SK-N-SH treated with all-trans-retinoic acid at 6 μM for 48 hours (cell line): ENCODE data around the gene FMO5.
"Not testable (repeated sequence)": the region's sequence is repeated elsewhere in the genome, so short reads cannot be mapped to it uniquely, and the experiment has no call there.

Experiments
- ATAC-seq: fragments of 200-7000 bp; cut with Tn5 transposase; 3 replicates; pipeline ENCODE4 v1.9.1; 2020; ENCODE audit warnings: mild to moderate bottlenecking, moderate library complexity
- ARNTL ChIP-seq: fragments of 450-650 bp; formaldehyde crosslinking; IDR thresholded peaks from 2 replicates; pipeline ENCODE4 v1.5.0; 2020; ENCODE audit warnings: low read depth, mild to moderate bottlenecking, moderate library complexity, borderline replicate concordance
- BACH2 ChIP-seq: fragments of 250-450 bp; sonication (Bioruptor Pico); IDR thresholded peaks from 2 replicates; pipeline ENCODE4 v1.9.0; 2021; ENCODE audit warnings: mild to moderate bottlenecking, borderline replicate concordance
- CSRNP3 ChIP-seq: fragments of 250-450 bp; sonication (Bioruptor Pico); IDR thresholded peaks from 2 replicates; pipeline ENCODE4 v1.5.1; 2021; ENCODE audit warnings: mild to moderate bottlenecking, moderate library complexity
- ESRRG ChIP-seq: fragments of 250-450 bp; sonication (Bioruptor Pico); IDR thresholded peaks from 2 replicates; pipeline ENCODE4 v1.6.1; 2021; ENCODE audit warnings: mild to moderate bottlenecking
- GLIS3 ChIP-seq: fragments of 250-450 bp; sonication (Bioruptor Pico); IDR thresholded peaks from 2 replicates; pipeline ENCODE4 v1.5.0; 2020; ENCODE audit warnings: mild to moderate bottlenecking, moderate library complexity
- ISL1 ChIP-seq: fragments of 250-450 bp; sonication (Bioruptor Pico); IDR thresholded peaks from 2 replicates; pipeline ENCODE4 v2.1.2; 2022; ENCODE audit warnings: mild to moderate bottlenecking, moderate library complexity
- PPARA ChIP-seq: fragments of 250-450 bp; sonication (Bioruptor Pico); IDR thresholded peaks from 2 replicates; pipeline ENCODE4 v1.5.0; 2020; ENCODE audit warnings: mild to moderate bottlenecking, borderline replicate concordance
- RARB ChIP-seq: fragments of 250-450 bp; sonication (Bioruptor Pico); IDR thresholded peaks from 2 replicates; pipeline ENCODE4 v1.8.0; 2021; ENCODE audit warnings: mild to moderate bottlenecking, moderate library complexity
- SNAI2 ChIP-seq: fragments of 250-450 bp; sonication (Bioruptor Pico); IDR thresholded peaks from 2 replicates; pipeline ENCODE4 v1.5.0; 2020; ENCODE audit warnings: mild to moderate bottlenecking, moderate library complexity
- TCF4 ChIP-seq: fragments of 250-450 bp; sonication (Bioruptor Pico); IDR thresholded peaks from 2 replicates; pipeline ENCODE4 v1.8.0; 2021; ENCODE audit warnings: mild to moderate bottlenecking, moderate library complexity, borderline replicate concordance
- TOX ChIP-seq: fragments of 250-450 bp; sonication (Bioruptor Pico); IDR thresholded peaks from 2 replicates; pipeline ENCODE4 v1.8.0; 2021; ENCODE audit warnings: mild to moderate bottlenecking, moderate library complexity, borderline replicate concordance
- ZC3H10 ChIP-seq: fragments of 250-450 bp; sonication (Bioruptor Pico); IDR thresholded peaks from 2 replicates; pipeline ENCODE4 v1.5.1; 2021; ENCODE audit warnings: mild to moderate bottlenecking, moderate library complexity
- ZFP3 ChIP-seq: fragments of 250-450 bp; sonication (Bioruptor Pico); IDR thresholded peaks from 2 replicates; pipeline ENCODE4 v1.5.0; 2020; ENCODE audit warnings: mild to moderate bottlenecking, moderate library complexity
- ZFP30 ChIP-seq: fragments of 450-650 bp; formaldehyde crosslinking; IDR thresholded peaks from 2 replicates; pipeline ENCODE4 v1.5.0; 2022; ENCODE audit warnings: mild to moderate bottlenecking, moderate library complexity
- ZNF565 ChIP-seq: fragments of 450-650 bp; formaldehyde crosslinking; conservative IDR thresholded peaks from 2 replicates; pipeline ENCODE4 v1.5.0; 2020; ENCODE audit warnings: low read depth, mild to moderate bottlenecking, moderate library complexity
- ZNF70 ChIP-seq: fragments of 450-650 bp; formaldehyde crosslinking; IDR thresholded peaks from 2 replicates; pipeline ENCODE4 v1.5.0; 2020; ENCODE audit warnings: mild to moderate bottlenecking, moderate library complexity
- ZNF8 ChIP-seq: fragments of 450-650 bp; formaldehyde crosslinking; IDR thresholded peaks from 2 replicates; pipeline ENCODE4 v1.5.0; 2020; ENCODE audit warnings: mild to moderate bottlenecking, moderate library complexity
- TF ChIP-seq, protein P1 (sequence below): fragments of 250-450 bp; sonication (Bioruptor Pico); IDR thresholded peaks from 2 replicates; pipeline ENCODE4 v1.8.0; 2020; ENCODE audit warnings: mild to moderate bottlenecking, moderate library complexity, borderline replicate concordance
- TF ChIP-seq, protein P2 (sequence below): fragments of 250-450 bp; sonication (Bioruptor Pico); IDR thresholded peaks from 2 replicates; pipeline ENCODE4 v1.8.0; 2021; ENCODE audit warnings: low read depth, mild to moderate bottlenecking, moderate library complexity, borderline replicate concordance
- TF ChIP-seq, protein P3 (sequence below): fragments of 250-450 bp; sonication (Bioruptor Pico); IDR thresholded peaks from 2 replicates; pipeline ENCODE4 v1.5.1; 2020; ENCODE audit warnings: low read depth, mild to moderate bottlenecking, moderate library complexity

The FMO5 gene

GRCh38 chr1:147243228-147243685 lies 18.1 kb upstream of the FMO5 start:
- TF ChIP-seq, protein P1, sequence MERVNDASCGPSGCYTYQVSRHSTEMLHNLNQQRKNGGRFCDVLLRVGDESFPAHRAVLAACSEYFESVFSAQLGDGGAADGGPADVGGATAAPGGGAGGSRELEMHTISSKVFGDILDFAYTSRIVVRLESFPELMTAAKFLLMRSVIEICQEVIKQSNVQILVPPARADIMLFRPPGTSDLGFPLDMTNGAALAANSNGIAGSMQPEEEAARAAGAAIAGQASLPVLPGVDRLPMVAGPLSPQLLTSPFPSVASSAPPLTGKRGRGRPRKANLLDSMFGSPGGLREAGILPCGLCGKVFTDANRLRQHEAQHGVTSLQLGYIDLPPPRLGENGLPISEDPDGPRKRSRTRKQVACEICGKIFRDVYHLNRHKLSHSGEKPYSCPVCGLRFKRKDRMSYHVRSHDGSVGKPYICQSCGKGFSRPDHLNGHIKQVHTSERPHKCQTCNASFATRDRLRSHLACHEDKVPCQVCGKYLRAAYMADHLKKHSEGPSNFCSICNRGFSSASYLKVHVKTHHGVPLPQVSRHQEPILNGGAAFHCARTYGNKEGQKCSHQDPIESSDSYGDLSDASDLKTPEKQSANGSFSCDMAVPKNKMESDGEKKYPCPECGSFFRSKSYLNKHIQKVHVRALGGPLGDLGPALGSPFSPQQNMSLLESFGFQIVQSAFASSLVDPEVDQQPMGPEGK (CRISPR knock-in tag), result no peak
- TF ChIP-seq, protein P2, sequence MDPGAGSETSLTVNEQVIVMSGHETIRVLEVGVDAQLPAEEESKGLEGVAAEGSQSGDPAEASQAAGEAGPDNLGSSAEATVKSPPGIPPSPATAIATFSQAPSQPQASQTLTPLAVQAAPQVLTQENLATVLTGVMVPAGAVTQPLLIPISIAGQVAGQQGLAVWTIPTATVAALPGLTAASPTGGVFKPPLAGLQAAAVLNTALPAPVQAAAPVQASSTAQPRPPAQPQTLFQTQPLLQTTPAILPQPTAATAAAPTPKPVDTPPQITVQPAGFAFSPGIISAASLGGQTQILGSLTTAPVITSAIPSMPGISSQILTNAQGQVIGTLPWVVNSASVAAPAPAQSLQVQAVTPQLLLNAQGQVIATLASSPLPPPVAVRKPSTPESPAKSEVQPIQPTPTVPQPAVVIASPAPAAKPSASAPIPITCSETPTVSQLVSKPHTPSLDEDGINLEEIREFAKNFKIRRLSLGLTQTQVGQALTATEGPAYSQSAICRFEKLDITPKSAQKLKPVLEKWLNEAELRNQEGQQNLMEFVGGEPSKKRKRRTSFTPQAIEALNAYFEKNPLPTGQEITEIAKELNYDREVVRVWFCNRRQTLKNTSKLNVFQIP, result no peak; the same call in 1 of the 2 replicates
- TF ChIP-seq CSRNP3 (no peak), ZNF565 (no peak), TCF4 (CRISPR knock-in tag) (no peak), SNAI2 (no peak), TOX (no peak), ARNTL (CRISPR knock-in tag) (no peak), ESRRG (no peak), ZFP3 (no peak), PPARA (no peak), ZFP30 (CRISPR knock-in tag) (no peak), ZNF70 (CRISPR knock-in tag) (no peak), RARB (CRISPR knock-in tag) (no peak)
- TF ChIP-seq, protein P3, sequence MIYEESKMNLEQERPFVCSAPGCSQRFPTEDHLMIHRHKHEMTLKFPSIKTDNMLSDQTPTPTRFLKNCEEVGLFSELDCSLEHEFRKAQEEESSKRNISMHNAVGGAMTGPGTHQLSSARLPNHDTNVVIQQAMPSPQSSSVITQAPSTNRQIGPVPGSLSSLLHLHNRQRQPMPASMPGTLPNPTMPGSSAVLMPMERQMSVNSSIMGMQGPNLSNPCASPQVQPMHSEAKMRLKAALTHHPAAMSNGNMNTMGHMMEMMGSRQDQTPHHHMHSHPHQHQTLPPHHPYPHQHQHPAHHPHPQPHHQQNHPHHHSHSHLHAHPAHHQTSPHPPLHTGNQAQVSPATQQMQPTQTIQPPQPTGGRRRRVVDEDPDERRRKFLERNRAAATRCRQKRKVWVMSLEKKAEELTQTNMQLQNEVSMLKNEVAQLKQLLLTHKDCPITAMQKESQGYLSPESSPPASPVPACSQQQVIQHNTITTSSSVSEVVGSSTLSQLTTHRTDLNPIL (CRISPR knock-in tag), result no peak
- ATAC-seq, result peak; percentile 47

- ATAC-seq, result peak; percentile 94
- TF ChIP-seq GLIS3 (CRISPR knock-in tag) (no peak), ZNF70 (CRISPR knock-in tag) (peak; percentile 75)
Measured at GRCh38 chr1:147242449-147243227, 17.5 kb upstream of the FMO5 start, which contains the start of gene CHD1L. Gene CHD1L, plus strand, starts transcription at chr1:147242684. Its CDS starts 20 bp downstream, at chr1:147242704.

DNA sequence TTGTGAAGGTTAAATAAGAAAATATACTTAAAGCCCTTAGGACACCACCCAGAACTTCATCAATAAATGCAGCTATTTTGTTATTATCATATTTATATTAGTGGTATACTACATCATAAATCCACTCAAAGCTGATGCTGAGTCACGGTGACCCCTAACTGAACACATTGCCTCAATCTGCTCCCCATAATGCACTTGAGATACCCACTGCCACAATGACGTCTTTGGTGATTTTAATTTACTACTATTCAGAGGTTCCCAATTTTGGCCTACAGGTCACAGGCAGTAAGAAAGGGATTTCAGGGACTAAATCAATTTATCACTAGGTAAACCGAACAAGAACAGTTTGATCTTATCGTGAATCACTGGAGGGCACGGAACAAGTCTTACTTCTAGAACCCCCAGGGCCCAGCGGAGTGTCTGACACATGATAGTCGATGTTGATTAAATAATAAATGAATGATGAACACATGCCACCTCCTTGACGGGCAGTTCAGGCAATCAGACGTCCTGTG lies 16.9 kb upstream of the FMO5 start:
- no peak for TF ChIP-seq ISL1 (CRISPR knock-in tag)
- no peak for TF ChIP-seq ZNF8 (CRISPR knock-in tag)
- TF ChIP-seq ZNF70 (CRISPR knock-in tag), result no peak
- no peak for TF ChIP-seq TOX
- no peak for TF ChIP-seq SNAI2
- TF ChIP-seq, protein P3 (CRISPR knock-in tag), result no peak
- no peak for TF ChIP-seq ZC3H10 (CRISPR knock-in tag)
- no peak for TF ChIP-seq BACH2 (CRISPR knock-in tag)
- no peak for ATAC-seq

DNA sequence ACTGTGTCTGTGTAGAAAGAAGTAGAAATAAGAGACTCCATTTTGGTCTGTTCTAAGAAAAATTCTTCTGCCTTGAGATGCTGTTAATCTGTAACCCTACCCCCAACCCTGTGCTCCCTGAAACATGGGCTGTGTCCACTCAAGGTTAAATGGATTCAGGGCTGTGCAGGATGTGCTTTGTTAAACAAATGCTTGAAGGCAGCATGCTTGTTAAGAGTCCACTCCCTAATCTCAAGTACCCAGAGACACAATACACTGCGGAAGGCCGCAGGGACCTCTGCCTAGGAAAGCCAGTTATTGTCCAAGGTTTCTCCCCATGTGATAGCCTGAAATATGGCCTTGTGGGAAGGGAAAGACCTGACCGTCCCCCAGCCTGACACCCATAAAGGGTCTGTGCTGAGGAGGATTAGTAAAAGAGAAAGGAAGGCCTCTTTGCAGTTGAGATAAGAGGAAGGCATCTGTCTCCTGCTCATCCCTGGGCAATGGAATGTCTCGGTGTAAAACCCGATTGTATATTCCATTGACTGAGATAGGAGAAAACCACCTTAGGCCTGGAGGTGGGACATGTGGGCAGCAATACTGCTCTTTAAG lies 15.1 kb upstream of the FMO5 start:
- ATAC-seq, result not testable (repeated sequence)
